ENCODE results near the gene UNC13C.

UNC13C gene

DNA sequence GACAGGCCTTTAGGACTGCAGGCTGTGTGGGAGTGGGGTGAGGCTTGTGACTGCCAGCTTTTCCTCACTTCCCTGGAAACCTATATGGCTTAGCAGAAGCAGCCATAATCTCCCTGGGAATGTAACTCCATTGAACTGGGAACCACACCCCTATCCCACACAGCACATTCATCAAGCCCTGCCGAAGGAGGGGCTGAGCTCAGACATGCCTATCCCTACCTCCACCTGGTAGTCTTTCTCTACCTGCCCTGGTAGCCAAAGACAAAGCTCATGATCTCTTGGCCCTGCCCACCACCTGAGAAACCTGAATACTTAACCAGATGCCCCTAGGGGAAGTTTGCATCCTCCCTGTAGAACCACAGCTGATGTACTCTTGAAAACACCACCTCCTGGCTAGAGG lies 219.8 kb downstream of the UNC13C start:
- DNase-seq (ENCODE audit: low read depth, low spot score) = no peak
- WGBS (ENCODE audit: insufficient coverage, insufficient read length) = no CpG with 5 or more reads among the region's 1 CpG
- no peaks in the 10 kb centered on the region for H3K4me1 ChIP-seq (ENCODE audit: control insufficient read depth, insufficient read depth, low read length)
- no peaks in the 10 kb centered on the region for H3K9me3 ChIP-seq (ENCODE audit: control insufficient read depth, insufficient read depth, low read length)
- H3K27me3 ChIP-seq (ENCODE audit: control insufficient read depth, insufficient read depth, low read length) = no peaks in the 10 kb centered on the region
- no peaks in the 10 kb centered on the region for H3K36me3 ChIP-seq (ENCODE audit: control insufficient read depth, insufficient read depth, low read length)
- no peak overlapping the region for H3K27ac ChIP-seq (ENCODE audit: low read length)
- H3K4me3 ChIP-seq (ENCODE audit: low read length) = no peak overlapping the region

DNA sequence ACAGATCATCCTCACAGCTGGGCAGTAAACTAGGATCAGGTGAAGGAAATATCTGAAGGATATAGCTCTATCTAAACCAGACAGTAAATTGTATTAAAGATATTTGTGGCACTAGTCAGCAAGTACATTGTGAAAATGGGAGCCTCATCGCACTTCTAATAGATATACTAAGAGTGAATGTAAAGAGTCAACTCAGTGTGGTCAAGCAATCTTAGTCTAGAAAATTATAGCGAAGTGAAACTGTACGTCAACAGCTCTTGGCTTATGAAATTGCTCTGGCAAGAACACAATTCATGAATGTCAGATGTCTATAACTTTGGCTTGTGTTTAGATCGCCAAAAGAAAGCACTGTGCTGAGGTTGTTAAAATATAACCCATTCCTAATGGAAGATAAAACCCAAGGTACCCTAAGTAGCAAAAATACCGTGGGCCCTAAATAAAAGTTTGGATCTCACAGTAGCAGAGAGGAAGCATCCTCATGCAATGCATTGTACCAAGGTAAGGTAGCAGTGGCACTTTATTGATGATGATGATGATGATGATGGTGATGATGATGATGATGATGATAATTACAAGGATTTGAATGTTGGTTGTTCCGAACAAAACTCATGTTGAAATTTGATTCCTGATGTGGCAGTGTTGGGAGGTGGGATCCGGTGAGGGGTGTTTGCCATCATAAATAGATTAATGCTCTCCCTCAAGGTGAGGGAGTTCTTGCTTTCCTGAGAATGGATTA lies 228.5 kb downstream of the UNC13C start:
- no CpG with 5 or more reads among the region's 7 CpGs for WGBS (ENCODE audit: insufficient coverage, insufficient read length)
- H3K27me3 ChIP-seq (ENCODE audit: control insufficient read depth, insufficient read depth, low read length) = no peaks in the 10 kb centered on the region
- DNase-seq (ENCODE audit: low read depth, low spot score) = no peak
- H3K27ac ChIP-seq (ENCODE audit: low read length) = no peak overlapping the region
- no peaks in the 10 kb centered on the region for H3K4me1 ChIP-seq (ENCODE audit: control insufficient read depth, insufficient read depth, low read length)
- no peaks in the 10 kb centered on the region for H3K9me3 ChIP-seq (ENCODE audit: control insufficient read depth, insufficient read depth, low read length)
- no peaks in the 10 kb centered on the region for H3K36me3 ChIP-seq (ENCODE audit: control insufficient read depth, insufficient read depth, low read length)
- no peak overlapping the region for H3K4me3 ChIP-seq (ENCODE audit: low read length)

DNA sequence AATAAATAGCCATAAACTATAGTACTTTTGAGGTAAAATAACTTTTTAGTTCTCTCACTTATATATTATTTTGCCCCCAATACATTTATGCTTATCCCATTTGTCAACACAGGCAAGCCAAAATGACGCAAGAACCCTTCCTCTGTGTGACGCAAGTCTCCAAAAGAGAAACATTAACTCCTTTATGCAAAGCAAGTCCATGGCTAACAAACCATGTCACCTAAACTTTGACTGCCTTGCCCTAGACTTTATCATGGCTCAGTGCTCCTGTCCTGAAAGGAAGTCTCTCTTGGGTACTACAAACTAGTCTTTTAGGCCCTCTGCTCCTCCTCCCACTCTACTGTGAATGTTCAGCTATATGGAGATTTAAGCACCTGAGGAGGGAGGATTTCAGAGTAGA lies 230.5 kb downstream of the UNC13C start:
- H3K27me3 ChIP-seq (ENCODE audit: control insufficient read depth, insufficient read depth, low read length) = no peaks in the 10 kb centered on the region

DNA sequence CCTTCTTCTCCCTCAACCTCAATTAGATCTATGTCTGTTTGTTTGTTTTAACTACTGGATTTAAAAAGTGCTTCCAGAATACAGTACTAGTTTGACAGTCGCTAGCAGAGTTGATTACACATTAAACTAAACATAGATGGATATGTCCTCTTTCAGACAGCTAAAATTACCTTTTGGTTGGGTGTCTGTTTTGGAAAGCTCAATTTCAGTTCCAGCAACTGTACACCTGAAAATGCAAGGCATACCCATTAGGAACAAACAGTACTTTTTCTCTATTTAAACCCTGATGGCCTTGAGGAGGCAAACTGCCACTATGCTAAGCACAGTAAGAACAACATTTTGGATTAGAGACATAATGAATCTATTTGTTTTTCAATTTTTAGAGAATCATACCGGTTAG lies 234.4 kb downstream of the UNC13C start:
- no peak overlapping the region for H3K27ac ChIP-seq (ENCODE audit: low read length)
- H3K36me3 ChIP-seq (ENCODE audit: control insufficient read depth, insufficient read depth, low read length) = no peaks in the 10 kb centered on the region
- no peaks in the 10 kb centered on the region for H3K9me3 ChIP-seq (ENCODE audit: control insufficient read depth, insufficient read depth, low read length)
- no CpG with 5 or more reads among the region's 2 CpGs for WGBS (ENCODE audit: insufficient coverage, insufficient read length)
- H3K4me1 ChIP-seq (ENCODE audit: control insufficient read depth, insufficient read depth, low read length) = no peaks in the 10 kb centered on the region
- no peak for DNase-seq (ENCODE audit: low read depth, low spot score)
- no peak overlapping the region for H3K4me3 ChIP-seq (ENCODE audit: low read length)
- no peaks in the 10 kb centered on the region for H3K27me3 ChIP-seq (ENCODE audit: control insufficient read depth, insufficient read depth, low read length)

More for the DNA sequence above, 230.5 kb downstream of the UNC13C start:
- H3K9me3 ChIP-seq (ENCODE audit: control insufficient read depth, insufficient read depth, low read length) = no peaks in the 10 kb centered on the region
- no peak for DNase-seq (ENCODE audit: low read depth, low spot score)
- H3K27ac ChIP-seq (ENCODE audit: low read length) = no peak overlapping the region
- no CpG with 5 or more reads among the region's 2 CpGs for WGBS (ENCODE audit: insufficient coverage, insufficient read length)
- H3K4me1 ChIP-seq (ENCODE audit: control insufficient read depth, insufficient read depth, low read length) = no peaks in the 10 kb centered on the region
- no peak overlapping the region for H3K4me3 ChIP-seq (ENCODE audit: low read length)
- H3K36me3 ChIP-seq (ENCODE audit: control insufficient read depth, insufficient read depth, low read length) = no peaks in the 10 kb centered on the region

DNA sequence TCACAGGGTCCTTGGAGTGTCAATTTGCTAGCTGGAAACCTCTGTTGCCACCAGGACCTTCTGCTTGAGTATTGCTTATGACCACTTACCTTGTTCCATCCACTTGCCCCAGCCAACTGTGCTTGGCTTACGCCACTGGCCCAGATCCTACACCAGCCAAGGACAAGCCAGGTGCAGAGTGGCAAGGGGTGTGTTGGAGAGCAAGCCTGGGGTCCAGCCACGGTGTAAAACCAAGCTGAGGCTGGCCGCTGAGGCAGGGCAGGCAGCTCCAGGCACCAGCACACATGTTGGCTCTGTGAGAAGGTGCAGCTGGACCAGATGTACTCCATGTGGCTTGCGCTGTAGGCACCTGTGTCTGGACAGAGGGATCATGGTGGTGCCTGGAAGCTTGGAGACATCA lies 248.2 kb downstream of the UNC13C start:
- Histone ChIP-seq H3K9me3 (ENCODE audit: control insufficient read depth, insufficient read depth, low read length) (no peaks in the 10 kb centered on the region), H3K4me1 (ENCODE audit: control insufficient read depth, insufficient read depth, low read length) (no peaks in the 10 kb centered on the region), H3K27ac (ENCODE audit: low read length) (no peak overlapping the region), H3K36me3 (ENCODE audit: control insufficient read depth, insufficient read depth, low read length) (no peaks in the 10 kb centered on the region), H3K4me3 (ENCODE audit: low read length) (no peak overlapping the region), H3K27me3 (ENCODE audit: control insufficient read depth, insufficient read depth, low read length) (no peaks in the 10 kb centered on the region)
- DNase-seq (ENCODE audit: low read depth, low spot score) = no peak
- no CpG with 5 or more reads among the region's 4 CpGs for WGBS (ENCODE audit: insufficient coverage, insufficient read length)

DNA sequence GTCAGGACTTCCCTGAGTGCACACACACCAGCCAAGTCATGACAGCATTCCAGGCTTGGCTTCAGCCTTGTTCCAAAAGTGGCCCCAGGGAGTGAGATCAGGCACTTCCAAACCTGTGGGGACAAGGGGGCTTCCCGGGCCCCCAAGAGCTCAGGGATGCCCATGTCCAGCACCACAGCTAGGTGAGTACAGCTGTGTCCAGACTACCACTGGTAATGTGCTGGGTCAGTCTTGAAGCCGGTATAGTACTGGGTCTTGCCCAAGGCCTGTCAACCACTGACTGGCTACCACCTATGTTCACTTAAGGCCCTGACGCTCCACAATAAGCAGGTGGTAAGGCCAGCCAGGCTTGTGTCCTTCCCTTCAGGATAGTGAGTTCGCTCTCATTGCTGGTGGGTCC lies 249.3 kb downstream of the UNC13C start:
- WGBS (ENCODE audit: insufficient coverage, insufficient read length) = no CpG with 5 or more reads among the region's 4 CpGs
- Histone ChIP-seq H3K4me1 (ENCODE audit: control insufficient read depth, insufficient read depth, low read length) (no peaks in the 10 kb centered on the region), H3K9me3 (ENCODE audit: control insufficient read depth, insufficient read depth, low read length) (no peaks in the 10 kb centered on the region), H3K4me3 (ENCODE audit: low read length) (no peak overlapping the region), H3K27ac (ENCODE audit: low read length) (no peak overlapping the region), H3K27me3 (ENCODE audit: control insufficient read depth, insufficient read depth, low read length) (no peaks in the 10 kb centered on the region), H3K36me3 (ENCODE audit: control insufficient read depth, insufficient read depth, low read length) (no peaks in the 10 kb centered on the region)
- no peak for DNase-seq (ENCODE audit: low read depth, low spot score)

DNA sequence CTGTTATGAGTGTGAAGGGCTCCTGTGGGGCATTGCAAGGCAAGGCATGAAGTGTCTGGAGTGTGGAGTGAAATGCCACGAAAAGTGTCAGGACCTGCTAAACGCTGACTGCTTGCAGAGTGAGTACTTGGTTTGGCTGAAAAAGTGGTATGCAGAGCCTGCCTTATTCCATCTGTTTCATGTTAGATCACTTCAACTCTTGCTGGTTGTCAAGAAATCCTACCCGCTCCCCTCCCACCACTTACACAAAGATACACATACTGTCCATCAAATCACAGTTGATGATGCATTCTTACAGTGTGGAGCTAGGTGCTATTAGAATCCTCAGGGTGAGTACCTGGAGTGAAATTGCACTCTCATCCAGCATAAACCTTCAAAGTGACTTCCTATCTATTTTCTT lies 272.1 kb downstream of the UNC13C start:
- no peaks in the 10 kb centered on the region for H3K4me1 ChIP-seq (ENCODE audit: control insufficient read depth, insufficient read depth, low read length)
- no peaks in the 10 kb centered on the region for H3K36me3 ChIP-seq (ENCODE audit: control insufficient read depth, insufficient read depth, low read length)
- no peaks in the 10 kb centered on the region for H3K9me3 ChIP-seq (ENCODE audit: control insufficient read depth, insufficient read depth, low read length)
- no peaks in the 10 kb centered on the region for H3K27me3 ChIP-seq (ENCODE audit: control insufficient read depth, insufficient read depth, low read length)
- WGBS (ENCODE audit: insufficient coverage, insufficient read length) = no CpG with 5 or more reads among the region's 3 CpGs
- no peak overlapping the region for H3K27ac ChIP-seq (ENCODE audit: low read length)
- no peak overlapping the region for H3K4me3 ChIP-seq (ENCODE audit: low read length)
- no peak for DNase-seq (ENCODE audit: low read depth, low spot score)

DNA sequence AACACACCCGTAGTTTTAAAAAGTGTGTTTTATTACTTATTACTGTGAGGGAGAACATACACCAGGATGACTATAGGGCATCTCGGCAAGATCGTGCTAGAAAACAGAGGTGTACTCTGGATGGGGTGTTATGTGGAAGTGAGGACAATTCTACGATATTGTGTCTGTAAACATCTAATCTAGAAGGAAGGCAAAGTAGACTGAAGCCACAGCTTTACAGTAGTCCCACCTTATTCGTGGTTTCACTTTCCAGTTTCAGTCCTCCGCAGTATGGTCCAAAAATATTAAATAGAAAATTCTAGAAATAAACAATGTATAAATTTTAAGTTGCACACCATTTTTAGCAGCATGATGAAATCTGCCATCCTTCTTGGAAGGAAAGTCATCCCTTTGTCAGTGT lies 277.9 kb downstream of the UNC13C start:
- DNase-seq (ENCODE audit: low read depth, low spot score) = no peak
- Histone ChIP-seq H3K9me3 (ENCODE audit: control insufficient read depth, insufficient read depth, low read length) (no peaks in the 10 kb centered on the region), H3K27ac (ENCODE audit: low read length) (no peak overlapping the region), H3K27me3 (ENCODE audit: control insufficient read depth, insufficient read depth, low read length) (no peaks in the 10 kb centered on the region), H3K4me1 (ENCODE audit: control insufficient read depth, insufficient read depth, low read length) (no peaks in the 10 kb centered on the region), H3K36me3 (ENCODE audit: control insufficient read depth, insufficient read depth, low read length) (no peaks in the 10 kb centered on the region), H3K4me3 (ENCODE audit: low read length) (no peak overlapping the region)
- no CpG with 5 or more reads among the region's 6 CpGs for WGBS (ENCODE audit: insufficient coverage, insufficient read length)

DNA sequence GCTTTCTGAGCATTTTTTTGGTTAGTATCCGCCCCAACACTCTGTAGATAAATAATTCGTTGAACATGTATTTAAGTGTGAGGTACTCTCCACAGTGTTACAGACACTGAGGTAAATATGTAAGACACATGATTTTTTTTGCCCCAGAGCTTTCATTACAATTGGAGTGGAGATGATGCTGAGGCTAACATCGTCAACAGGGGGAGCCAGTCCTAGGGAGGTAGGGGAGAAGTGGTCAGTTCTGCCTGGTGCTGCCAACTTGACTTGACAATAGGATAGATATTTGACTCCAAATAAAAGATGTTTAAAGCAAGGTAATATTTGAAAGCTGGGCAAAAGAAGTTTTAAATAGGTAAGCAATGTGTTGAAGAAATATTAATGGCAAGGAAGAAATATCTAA lies 295.7 kb downstream of the UNC13C start:
- Histone ChIP-seq H3K27ac (ENCODE audit: low read length) (no peak overlapping the region), H3K4me1 (ENCODE audit: control insufficient read depth, insufficient read depth, low read length) (no peaks in the 10 kb centered on the region), H3K4me3 (ENCODE audit: low read length) (no peak overlapping the region), H3K36me3 (ENCODE audit: control insufficient read depth, insufficient read depth, low read length) (no peaks in the 10 kb centered on the region), H3K27me3 (ENCODE audit: control insufficient read depth, insufficient read depth, low read length) (no peaks in the 10 kb centered on the region), H3K9me3 (ENCODE audit: control insufficient read depth, insufficient read depth, low read length) (no peaks in the 10 kb centered on the region)
- peak; percentile 27 for DNase-seq (ENCODE audit: low read depth, low spot score)
- no CpG with 5 or more reads among the region's 3 CpGs for WGBS (ENCODE audit: insufficient coverage, insufficient read length)

DNA sequence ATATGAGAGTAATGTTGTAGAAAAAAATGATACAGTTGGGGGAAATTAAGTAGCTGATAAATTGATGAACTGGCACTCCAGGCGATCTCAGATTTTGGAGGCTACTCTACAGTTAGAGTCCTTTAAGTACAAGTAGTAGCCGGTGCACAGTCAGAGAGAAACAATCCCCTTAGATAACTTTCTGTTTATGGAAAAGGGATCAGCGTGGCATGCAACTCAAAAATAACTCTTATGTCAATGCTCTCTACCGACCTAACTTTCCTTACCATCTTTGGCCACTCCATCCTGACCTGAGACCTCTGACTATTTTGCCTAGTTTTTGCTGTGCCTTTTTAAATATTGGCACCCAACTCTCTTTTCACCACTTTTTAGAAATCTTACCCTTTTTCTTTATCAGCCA lies 299.6 kb downstream of the UNC13C start:
- WGBS (ENCODE audit: insufficient coverage, insufficient read length) = no CpG with 5 or more reads among the region's 4 CpGs
- DNase-seq (ENCODE audit: low read depth, low spot score) = no peak

DNA sequence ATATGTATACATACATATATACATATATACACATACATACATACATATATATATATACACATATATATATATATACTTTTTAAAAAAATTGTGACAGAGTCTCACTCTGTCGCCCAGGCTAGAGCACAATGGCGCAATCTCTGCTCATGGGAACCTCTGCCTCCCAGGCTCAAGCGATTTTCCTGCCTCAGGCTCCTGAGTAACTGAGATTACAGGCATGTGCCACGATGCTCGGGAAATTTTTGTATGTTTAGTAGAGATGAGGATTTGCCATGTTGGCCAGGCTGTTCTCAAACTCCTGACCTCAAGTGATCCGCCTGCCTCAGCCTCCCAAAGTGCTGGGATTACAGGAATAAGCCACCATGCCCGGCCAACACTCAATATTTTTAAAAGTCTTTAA lies 302.5 kb downstream of the UNC13C start:
- no peak for DNase-seq (ENCODE audit: low read depth, low spot score)
- Histone ChIP-seq H3K4me1 (ENCODE audit: control insufficient read depth, insufficient read depth, low read length) (no peaks in the 10 kb centered on the region), H3K9me3 (ENCODE audit: control insufficient read depth, insufficient read depth, low read length) (no peaks in the 10 kb centered on the region), H3K4me3 (ENCODE audit: low read length) (no peak overlapping the region), H3K36me3 (ENCODE audit: control insufficient read depth, insufficient read depth, low read length) (no peaks in the 10 kb centered on the region), H3K27me3 (ENCODE audit: control insufficient read depth, insufficient read depth, low read length) (no peaks in the 10 kb centered on the region), H3K27ac (ENCODE audit: low read length) (no peak overlapping the region)
- WGBS (ENCODE audit: insufficient coverage, insufficient read length) = no CpG with 5 or more reads among the region's 7 CpGs

More for the DNA sequence above, 299.6 kb downstream of the UNC13C start:
- Histone ChIP-seq H3K27ac (ENCODE audit: low read length) (no peak overlapping the region), H3K4me3 (ENCODE audit: low read length) (no peak overlapping the region), H3K27me3 (ENCODE audit: control insufficient read depth, insufficient read depth, low read length) (no peaks in the 10 kb centered on the region), H3K4me1 (ENCODE audit: control insufficient read depth, insufficient read depth, low read length) (no peaks in the 10 kb centered on the region), H3K9me3 (ENCODE audit: control insufficient read depth, insufficient read depth, low read length) (no peaks in the 10 kb centered on the region), H3K36me3 (ENCODE audit: control insufficient read depth, insufficient read depth, low read length) (no peaks in the 10 kb centered on the region)

All from iPS DF 6.9 (cell line).